Activated naive CD8-positive, alpha-beta T cell treated with anti-CD3 and anti-CD28 coated beads, Interleukin-2, amount 10 ng/mL, durations not matched to agents 7 days and 5 days (primary cell): ENCODE data around the gene KIAA1549. TPM values are rescaled to one million over a fixed set of nuclear protein-coding genes. Genes with fewer than 3 reads are reported as not detected.

ENCODE experiments used
- ATAC-seq: fragments of 150-1000 bp; cut with Tn5 transposase; one replicate; pipeline ENCODE4 v1.10.0; 2021; ENCODE audit warnings: low read depth, moderate library complexity
- POLR2A ChIA-PET: fragments of 350-600 bp; sonication (Branson Sonifier 250); formaldehyde crosslinking; loops from one replicate; lab custom pipeline; 2021; ENCODE audit warnings: antibody characterized with exemption; lab: Charles Lee
- DNase-seq: peaks from one replicate; pipeline ENCODE4 v3.0.0; 2021
- H3K27ac Mint-ChIP-seq: one replicate; pipeline ENCODE4 v1.8.0; 2022; ENCODE audit warnings: mild to moderate bottlenecking, mixed read lengths
- H3K27me3 Mint-ChIP-seq: one replicate; pipeline ENCODE4 v1.8.0; 2022; ENCODE audit warnings: mild to moderate bottlenecking, moderate library complexity, mixed read lengths
- H3K36me3 Mint-ChIP-seq: one replicate; pipeline ENCODE4 v1.8.0; 2021; ENCODE audit warnings: mild to moderate bottlenecking, mixed read lengths
- H3K4me1 Mint-ChIP-seq: one replicate; pipeline ENCODE4 v1.8.0; 2021; ENCODE audit warnings: mixed read lengths
- H3K4me3 Mint-ChIP-seq: one replicate; pipeline ENCODE4 v1.8.0; 2022; ENCODE audit warnings: mild to moderate bottlenecking, moderate library complexity, mixed read lengths
- H3K9me3 Mint-ChIP-seq: one replicate; pipeline ENCODE4 v1.8.0; 2021; ENCODE audit warnings: mixed read lengths
- total RNA-seq, 2 experiments: library from RNA; stranded (reverse); gene quantifications; one replicate each; pipeline ENCODE4 v1.2.3, GENCODE V29; 2021

Gene KIAA1549
- total RNA-seq, 2 experiments from 2014 or later, result 1.1 TPM

- ATAC-seq, result no peak
- Mint-ChIP-seq H3K27ac (no peak overlapping the region), H3K4me3 (no peak overlapping the region), H3K4me1 (peaks cover 13% of the 10 kb centered on the region), H3K9me3 (no peaks in the 10 kb centered on the region), H3K27me3 (peaks cover 8% of the 10 kb centered on the region), H3K36me3 (peaks cover 2% of the 10 kb centered on the region)
- DNase-seq, result no peak
- POLR2A ChIA-PET, result no interaction called here
Measured at GRCh38 chr7:138889582-138890498, 91.3 kb downstream of the KIAA1549 start.

DNA sequence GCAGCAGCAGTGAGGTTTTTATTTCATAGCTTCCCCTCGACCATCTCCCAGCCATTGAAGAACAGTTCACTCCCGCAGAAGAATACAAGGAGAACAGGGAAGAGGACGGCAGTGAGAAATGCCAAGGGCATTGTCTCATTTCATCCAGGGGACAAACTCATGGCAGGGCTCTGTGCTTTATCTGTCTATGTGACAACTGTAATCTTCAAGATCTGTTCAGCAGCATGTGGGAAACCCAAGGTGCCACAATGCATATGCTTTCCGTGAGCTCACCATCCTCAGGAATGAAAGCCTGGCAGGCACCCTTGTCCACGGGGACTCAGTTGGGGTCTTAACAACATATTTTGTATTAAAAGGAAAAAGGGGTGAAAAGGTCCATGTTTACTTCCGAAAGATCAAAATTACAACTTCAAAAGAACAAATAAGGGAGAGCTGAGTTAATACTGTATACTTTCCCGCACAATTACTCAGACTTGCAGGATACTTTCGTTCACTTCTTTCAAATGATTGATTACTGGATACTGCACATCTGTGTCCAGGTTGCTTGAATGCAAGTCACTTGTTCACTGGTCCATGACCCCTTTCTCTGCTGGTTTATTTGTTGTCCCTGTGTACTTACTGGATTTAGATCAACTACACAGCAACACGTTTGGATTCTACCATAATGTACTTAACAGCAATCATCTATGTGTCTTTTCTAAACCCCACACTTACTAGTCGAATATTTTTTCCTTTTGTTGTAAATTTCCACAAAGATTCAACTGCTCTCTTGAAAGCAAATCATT is 93.1 kb downstream of the KIAA1549 start:
- Mint-ChIP-seq H3K4me1 (peaks cover 12% of the 10 kb centered on the region), H3K9me3 (no peaks in the 10 kb centered on the region), H3K27me3 (peaks cover 9% of the 10 kb centered on the region), H3K27ac (peak overlapping the region; percentile 48), H3K36me3 (peaks cover 1% of the 10 kb centered on the region), H3K4me3 (no peak overlapping the region)
- DNase-seq, result no peak
- ATAC-seq, result no peak
- POLR2A ChIA-PET, result interaction anchor here (0.7 to 0.9 kb wide), 2 partner anchors 15 to 342 kb away, joined by 3 read pairs; no protein-coding TSS in a partner anchor

DNA sequence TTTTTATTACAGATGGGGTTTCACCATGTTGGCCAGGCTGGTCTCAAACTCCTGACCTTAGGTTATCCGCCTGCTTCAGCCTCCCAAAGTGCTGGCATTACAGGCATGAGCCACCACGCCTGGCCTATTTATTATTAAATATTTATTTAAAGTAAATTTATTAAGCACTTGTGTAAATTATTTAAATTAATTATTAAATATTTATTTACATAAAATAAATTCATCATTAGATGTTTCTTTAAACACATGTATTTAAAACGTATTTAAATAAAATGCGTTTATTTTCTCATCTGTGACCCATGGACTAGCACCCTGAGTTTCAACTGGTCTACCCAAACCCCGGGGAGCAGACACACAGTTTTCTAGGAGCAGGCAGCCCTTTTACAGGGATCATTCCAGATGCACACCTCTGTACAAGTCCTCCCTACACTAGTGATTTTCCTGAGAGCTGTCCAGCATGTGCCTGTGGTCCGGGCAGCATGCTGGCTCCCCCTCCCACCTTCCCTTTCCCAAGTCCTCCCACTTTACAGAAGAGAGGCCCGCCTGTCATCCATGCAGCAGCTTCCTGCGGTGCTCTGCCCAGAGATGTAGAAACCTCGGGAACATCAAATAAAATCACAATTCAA is 94.0 kb downstream of the KIAA1549 start:
- Mint-ChIP-seq H3K27ac (peak overlapping the region; percentile 48), H3K27me3 (peaks cover 9% of the 10 kb centered on the region), H3K36me3 (no peaks in the 10 kb centered on the region), H3K4me1 (peaks cover 15% of the 10 kb centered on the region), H3K4me3 (no peak overlapping the region), H3K9me3 (no peaks in the 10 kb centered on the region)
- ATAC-seq (no peak), DNase-seq (no peak)
- POLR2A ChIA-PET, result interaction anchor here (0.7 to 1.2 kb wide), 11 partner anchors 16 to 343 kb away, joined by 3 to 13 read pairs (median 3); partner anchors contain the start of gene KIAA1549

GRCh38 chr7:138886501-138886917 is 94.7 kb downstream of the KIAA1549 start:
- POLR2A ChIA-PET, result interaction anchor here (0.5 to 1.2 kb wide), 11 partner anchors 9 to 188 kb away, joined by 3 to 13 read pairs (median 4); partner anchors contain the start of gene KIAA1549
- peak; percentile 87 for ATAC-seq
- H3K27ac Mint-ChIP-seq, result peak overlapping the region; percentile 79
- H3K4me1 Mint-ChIP-seq, result peaks cover 18% of the 10 kb centered on the region
- H3K36me3 Mint-ChIP-seq, result no peaks in the 10 kb centered on the region
- DNase-seq, result no peak
- H3K4me3 Mint-ChIP-seq, result peak overlapping the region; percentile 65
- no peaks in the 10 kb centered on the region for H3K9me3 Mint-ChIP-seq
- H3K27me3 Mint-ChIP-seq, result peaks cover 6% of the 10 kb centered on the region

DNA sequence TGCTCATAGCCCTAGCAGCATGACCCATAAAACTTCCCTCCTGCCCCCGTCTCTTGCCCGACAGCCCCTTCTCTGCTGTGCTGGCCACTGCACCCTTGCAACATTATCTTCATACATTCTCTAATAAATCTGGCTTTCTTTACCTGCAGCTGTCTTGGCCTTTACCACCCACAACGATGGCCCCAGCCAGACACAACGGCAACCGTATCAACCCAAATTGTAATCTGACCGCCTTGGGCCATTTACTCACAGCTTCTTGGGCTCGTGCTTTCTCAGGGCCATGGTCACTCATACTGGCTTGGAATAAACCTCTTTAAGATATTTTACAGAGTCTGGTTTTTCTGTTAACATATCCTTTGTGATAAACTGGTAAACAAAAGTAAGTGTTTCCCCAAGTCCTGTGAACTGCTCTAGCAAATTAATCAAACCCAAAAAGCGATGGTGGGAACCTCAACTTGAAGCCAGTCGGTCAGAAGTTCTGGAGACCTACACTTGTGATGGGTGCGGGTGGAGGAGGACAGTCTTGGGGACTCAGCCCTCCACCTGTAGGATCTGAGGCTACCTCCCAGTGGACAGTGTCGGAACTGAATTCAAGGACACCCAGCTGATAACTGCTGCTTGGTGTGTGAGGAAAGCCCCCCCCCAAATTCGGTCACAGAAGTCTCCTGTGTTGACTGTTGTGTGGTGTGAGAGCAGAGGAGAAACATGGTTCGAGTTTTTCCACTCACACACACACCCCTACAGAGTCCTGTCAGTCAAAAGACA is 95.6 kb downstream of the KIAA1549 start:
- peaks cover 3% of the 10 kb centered on the region for H3K27me3 Mint-ChIP-seq
- no peak overlapping the region for H3K4me3 Mint-ChIP-seq
- no peak overlapping the region for H3K27ac Mint-ChIP-seq
- POLR2A ChIA-PET, result interaction anchor here (1.0 to 1.2 kb wide), 5 partner anchors 8 to 189 kb away, joined by 3 to 13 read pairs (median 5); partner anchors contain the start of gene KIAA1549
- no peaks in the 10 kb centered on the region for H3K36me3 Mint-ChIP-seq
- DNase-seq (no peak), ATAC-seq (peak; percentile 10)
- no peaks in the 10 kb centered on the region for H3K9me3 Mint-ChIP-seq
- H3K4me1 Mint-ChIP-seq, result peaks cover 18% of the 10 kb centered on the region

DNA sequence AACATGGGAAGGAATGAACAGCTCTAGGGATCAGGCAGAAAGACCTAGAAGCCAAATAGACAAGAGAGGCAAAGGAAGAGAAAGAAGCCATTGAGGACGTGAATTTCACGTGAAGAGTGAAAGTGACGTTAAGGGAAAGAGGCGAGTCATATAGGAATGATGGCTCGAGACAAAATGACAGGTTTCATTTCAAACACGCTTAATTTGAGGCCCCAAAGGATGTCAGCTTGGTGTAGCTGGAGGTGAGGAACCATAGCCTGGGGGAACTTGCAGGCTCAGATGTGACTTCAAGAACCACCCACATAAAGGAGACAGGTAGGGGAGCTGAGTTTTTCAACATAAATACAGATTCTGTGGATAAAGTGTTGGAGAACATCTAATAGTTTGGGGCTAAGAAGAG is 98.9 kb downstream of the KIAA1549 start:
- Mint-ChIP-seq H3K4me3 (peak overlapping the region; percentile 0), H3K4me1 (peaks cover 13% of the 10 kb centered on the region), H3K36me3 (no peaks in the 10 kb centered on the region), H3K9me3 (no peaks in the 10 kb centered on the region), H3K27ac (no peak overlapping the region), H3K27me3 (peaks cover 3% of the 10 kb centered on the region)
- DNase-seq (no peak), ATAC-seq (no peak)
- POLR2A ChIA-PET, result no interaction called here

DNA sequence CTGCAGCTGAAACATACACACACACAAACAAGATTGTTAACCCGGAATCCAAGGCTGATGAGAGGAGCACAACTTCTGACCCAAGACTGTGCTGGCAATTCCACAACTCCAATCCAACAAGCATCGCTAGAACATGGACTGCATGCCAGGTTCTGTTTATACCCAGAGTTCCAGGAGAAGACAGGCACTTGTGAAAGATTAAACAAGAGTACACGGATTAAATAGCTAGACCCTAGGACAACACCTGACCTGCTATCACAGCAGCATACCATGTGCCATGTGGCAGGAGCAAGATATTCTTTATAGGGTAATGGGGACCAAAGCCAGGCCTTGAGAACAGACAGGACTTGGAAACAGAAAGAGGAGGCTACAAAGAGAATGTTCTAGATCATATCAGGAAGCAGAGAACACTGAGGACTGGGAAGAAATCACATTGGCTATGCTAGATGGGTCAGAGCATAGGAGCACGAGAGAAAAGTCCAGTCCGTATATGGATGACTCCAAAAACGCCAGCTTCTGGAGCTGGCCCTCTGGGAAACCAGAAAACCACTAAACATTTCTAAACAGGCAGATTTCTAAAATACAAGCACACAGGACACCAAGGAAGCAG is 99.5 kb downstream of the KIAA1549 start:
- POLR2A ChIA-PET, result no interaction called here
- DNase-seq (no peak), ATAC-seq (no peak)
- H3K36me3 Mint-ChIP-seq, result no peaks in the 10 kb centered on the region
- peaks cover 13% of the 10 kb centered on the region for H3K4me1 Mint-ChIP-seq
- H3K27me3 Mint-ChIP-seq, result peaks cover 3% of the 10 kb centered on the region
- H3K4me3 Mint-ChIP-seq, result no peak overlapping the region
- no peaks in the 10 kb centered on the region for H3K9me3 Mint-ChIP-seq
- H3K27ac Mint-ChIP-seq, result no peak overlapping the region

DNA sequence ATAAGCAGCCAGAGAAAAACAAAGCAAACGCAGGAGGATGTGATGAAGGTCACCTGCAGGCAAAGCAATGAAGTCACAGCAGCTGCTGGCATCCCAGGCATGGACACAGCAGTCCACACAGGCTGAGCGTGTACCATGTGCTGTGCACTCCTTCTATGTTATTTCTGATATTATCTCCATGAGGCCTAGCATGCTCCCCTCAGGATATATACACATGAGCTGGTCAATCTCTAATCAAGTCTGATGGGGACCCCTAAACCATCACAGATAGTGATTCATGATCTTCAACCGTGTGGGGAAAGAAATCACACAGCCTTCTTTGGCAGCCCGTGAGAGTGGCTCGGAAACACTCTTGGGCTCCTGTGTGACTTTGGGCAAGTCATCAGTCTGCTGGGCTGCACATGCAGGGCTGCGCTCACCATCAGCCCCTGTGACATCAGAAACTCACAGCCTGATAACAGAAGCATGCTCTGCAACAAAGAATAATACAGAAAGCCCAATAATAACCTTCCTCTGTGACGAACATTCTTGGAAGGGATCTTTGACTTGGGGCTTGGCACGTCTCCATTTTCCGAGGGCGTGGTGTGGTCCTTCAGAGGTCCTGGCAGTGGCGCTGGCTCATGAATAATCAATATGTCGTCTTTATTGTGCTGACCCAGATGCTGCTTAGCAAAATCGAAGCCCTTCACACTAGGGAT is 100.2 kb downstream of the KIAA1549 start:
- Mint-ChIP-seq H3K27ac (no peak overlapping the region), H3K4me1 (peaks cover 17% of the 10 kb centered on the region), H3K36me3 (no peaks in the 10 kb centered on the region), H3K27me3 (peaks cover 3% of the 10 kb centered on the region), H3K9me3 (no peaks in the 10 kb centered on the region), H3K4me3 (no peak overlapping the region)
- DNase-seq (no peak), ATAC-seq (no peak)
- POLR2A ChIA-PET, result no interaction called here

- H3K4me1 Mint-ChIP-seq, result peaks cover 24% of the 10 kb centered on the region
- H3K27ac Mint-ChIP-seq, result no peak overlapping the region
- ATAC-seq (no peak), DNase-seq (no peak)
- H3K36me3 Mint-ChIP-seq, result no peaks in the 10 kb centered on the region
- H3K9me3 Mint-ChIP-seq, result no peaks in the 10 kb centered on the region
- POLR2A ChIA-PET, result no interaction called here
- H3K4me3 Mint-ChIP-seq, result no peak overlapping the region
- no peaks in the 10 kb centered on the region for H3K27me3 Mint-ChIP-seq
Measured at GRCh38 chr7:138879356-138879755, 101.8 kb downstream of the KIAA1549 start.

DNA sequence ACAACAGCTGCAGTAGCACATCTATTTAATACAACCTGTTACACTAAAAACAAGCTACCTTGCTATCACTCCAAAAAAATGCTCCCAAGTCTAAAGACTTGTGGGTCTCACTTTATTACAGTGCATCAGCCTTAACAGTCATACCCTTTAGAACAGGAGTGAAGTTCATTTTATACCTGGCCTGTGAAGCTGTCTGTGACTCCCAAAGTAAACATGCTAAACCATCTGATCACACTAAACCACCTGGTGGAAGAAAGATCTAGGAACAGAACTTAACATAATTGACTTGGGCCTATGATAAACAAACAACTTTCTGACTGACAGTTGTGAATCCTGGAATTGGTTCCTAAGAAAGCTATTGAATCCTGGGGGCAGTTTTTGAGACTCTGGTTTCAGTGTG is 102.3 kb downstream of the KIAA1549 start:
- no peaks in the 10 kb centered on the region for H3K27me3 Mint-ChIP-seq
- DNase-seq (no peak), ATAC-seq (no peak)
- POLR2A ChIA-PET, result no interaction called here
- no peaks in the 10 kb centered on the region for H3K36me3 Mint-ChIP-seq
- H3K4me3 Mint-ChIP-seq, result no peak overlapping the region
- H3K4me1 Mint-ChIP-seq, result peaks cover 25% of the 10 kb centered on the region
- H3K9me3 Mint-ChIP-seq, result no peaks in the 10 kb centered on the region
- no peak overlapping the region for H3K27ac Mint-ChIP-seq

GRCh38 chr7:138878051-138878450 is 103.1 kb downstream of the KIAA1549 start:
- no peak for DNase-seq
- POLR2A ChIA-PET, result interaction anchor here (0.8 kb wide), 1 partner anchor 8 kb away, joined by 3 read pairs; no protein-coding TSS in a partner anchor
- H3K9me3 Mint-ChIP-seq, result no peaks in the 10 kb centered on the region
- H3K4me1 Mint-ChIP-seq, result peaks cover 25% of the 10 kb centered on the region
- H3K27me3 Mint-ChIP-seq, result no peaks in the 10 kb centered on the region
- no peak for ATAC-seq
- H3K4me3 Mint-ChIP-seq, result no peak overlapping the region
- H3K27ac Mint-ChIP-seq, result no peak overlapping the region
- H3K36me3 Mint-ChIP-seq, result no peaks in the 10 kb centered on the region

- no peaks in the 10 kb centered on the region for H3K36me3 Mint-ChIP-seq
- H3K4me1 Mint-ChIP-seq, result peaks cover 18% of the 10 kb centered on the region
- no peaks in the 10 kb centered on the region for H3K9me3 Mint-ChIP-seq
- POLR2A ChIA-PET, result no interaction called here
- no peak for DNase-seq
- H3K27ac Mint-ChIP-seq, result no peak overlapping the region
- no peak for ATAC-seq
- H3K4me3 Mint-ChIP-seq, result no peak overlapping the region
- no peaks in the 10 kb centered on the region for H3K27me3 Mint-ChIP-seq
Measured at GRCh38 chr7:138876326-138876725, 104.9 kb downstream of the KIAA1549 start.
